Measurements from ENCODE around the gene BRD1. TPM values are rescaled to one million over a fixed set of nuclear protein-coding genes. Genes with fewer than 3 reads are reported as not detected.

BRD1 gene
- total and polyA plus RNA-seq, 9 of the 15 experiments (the other 6 are each of a cell fraction or from before 2014, with no cell fraction given) = 0.42 to 17.6 (median 5.5) TPM

DNA sequence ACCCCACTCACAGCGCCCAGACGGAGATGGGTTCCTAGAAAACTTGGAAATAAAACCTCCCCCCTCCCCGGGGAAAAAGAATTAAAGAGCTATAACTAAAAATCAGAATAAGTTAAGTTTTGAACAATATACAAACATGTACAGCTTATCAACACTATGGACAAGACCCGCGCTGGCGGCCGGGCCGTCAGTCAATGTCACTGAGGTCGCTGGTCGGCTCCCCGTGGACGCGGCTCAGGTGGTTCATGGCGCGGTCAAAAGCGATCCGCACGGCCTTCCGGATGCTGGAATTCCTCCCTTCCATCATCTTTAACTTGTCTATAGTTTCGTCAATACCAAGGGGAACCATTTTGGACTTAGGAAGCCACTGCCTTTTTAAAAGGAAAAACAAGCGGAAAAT, 53.6 kb downstream of the BRD1 start (continued):
- TF ChIP-seq, protein P1, sequence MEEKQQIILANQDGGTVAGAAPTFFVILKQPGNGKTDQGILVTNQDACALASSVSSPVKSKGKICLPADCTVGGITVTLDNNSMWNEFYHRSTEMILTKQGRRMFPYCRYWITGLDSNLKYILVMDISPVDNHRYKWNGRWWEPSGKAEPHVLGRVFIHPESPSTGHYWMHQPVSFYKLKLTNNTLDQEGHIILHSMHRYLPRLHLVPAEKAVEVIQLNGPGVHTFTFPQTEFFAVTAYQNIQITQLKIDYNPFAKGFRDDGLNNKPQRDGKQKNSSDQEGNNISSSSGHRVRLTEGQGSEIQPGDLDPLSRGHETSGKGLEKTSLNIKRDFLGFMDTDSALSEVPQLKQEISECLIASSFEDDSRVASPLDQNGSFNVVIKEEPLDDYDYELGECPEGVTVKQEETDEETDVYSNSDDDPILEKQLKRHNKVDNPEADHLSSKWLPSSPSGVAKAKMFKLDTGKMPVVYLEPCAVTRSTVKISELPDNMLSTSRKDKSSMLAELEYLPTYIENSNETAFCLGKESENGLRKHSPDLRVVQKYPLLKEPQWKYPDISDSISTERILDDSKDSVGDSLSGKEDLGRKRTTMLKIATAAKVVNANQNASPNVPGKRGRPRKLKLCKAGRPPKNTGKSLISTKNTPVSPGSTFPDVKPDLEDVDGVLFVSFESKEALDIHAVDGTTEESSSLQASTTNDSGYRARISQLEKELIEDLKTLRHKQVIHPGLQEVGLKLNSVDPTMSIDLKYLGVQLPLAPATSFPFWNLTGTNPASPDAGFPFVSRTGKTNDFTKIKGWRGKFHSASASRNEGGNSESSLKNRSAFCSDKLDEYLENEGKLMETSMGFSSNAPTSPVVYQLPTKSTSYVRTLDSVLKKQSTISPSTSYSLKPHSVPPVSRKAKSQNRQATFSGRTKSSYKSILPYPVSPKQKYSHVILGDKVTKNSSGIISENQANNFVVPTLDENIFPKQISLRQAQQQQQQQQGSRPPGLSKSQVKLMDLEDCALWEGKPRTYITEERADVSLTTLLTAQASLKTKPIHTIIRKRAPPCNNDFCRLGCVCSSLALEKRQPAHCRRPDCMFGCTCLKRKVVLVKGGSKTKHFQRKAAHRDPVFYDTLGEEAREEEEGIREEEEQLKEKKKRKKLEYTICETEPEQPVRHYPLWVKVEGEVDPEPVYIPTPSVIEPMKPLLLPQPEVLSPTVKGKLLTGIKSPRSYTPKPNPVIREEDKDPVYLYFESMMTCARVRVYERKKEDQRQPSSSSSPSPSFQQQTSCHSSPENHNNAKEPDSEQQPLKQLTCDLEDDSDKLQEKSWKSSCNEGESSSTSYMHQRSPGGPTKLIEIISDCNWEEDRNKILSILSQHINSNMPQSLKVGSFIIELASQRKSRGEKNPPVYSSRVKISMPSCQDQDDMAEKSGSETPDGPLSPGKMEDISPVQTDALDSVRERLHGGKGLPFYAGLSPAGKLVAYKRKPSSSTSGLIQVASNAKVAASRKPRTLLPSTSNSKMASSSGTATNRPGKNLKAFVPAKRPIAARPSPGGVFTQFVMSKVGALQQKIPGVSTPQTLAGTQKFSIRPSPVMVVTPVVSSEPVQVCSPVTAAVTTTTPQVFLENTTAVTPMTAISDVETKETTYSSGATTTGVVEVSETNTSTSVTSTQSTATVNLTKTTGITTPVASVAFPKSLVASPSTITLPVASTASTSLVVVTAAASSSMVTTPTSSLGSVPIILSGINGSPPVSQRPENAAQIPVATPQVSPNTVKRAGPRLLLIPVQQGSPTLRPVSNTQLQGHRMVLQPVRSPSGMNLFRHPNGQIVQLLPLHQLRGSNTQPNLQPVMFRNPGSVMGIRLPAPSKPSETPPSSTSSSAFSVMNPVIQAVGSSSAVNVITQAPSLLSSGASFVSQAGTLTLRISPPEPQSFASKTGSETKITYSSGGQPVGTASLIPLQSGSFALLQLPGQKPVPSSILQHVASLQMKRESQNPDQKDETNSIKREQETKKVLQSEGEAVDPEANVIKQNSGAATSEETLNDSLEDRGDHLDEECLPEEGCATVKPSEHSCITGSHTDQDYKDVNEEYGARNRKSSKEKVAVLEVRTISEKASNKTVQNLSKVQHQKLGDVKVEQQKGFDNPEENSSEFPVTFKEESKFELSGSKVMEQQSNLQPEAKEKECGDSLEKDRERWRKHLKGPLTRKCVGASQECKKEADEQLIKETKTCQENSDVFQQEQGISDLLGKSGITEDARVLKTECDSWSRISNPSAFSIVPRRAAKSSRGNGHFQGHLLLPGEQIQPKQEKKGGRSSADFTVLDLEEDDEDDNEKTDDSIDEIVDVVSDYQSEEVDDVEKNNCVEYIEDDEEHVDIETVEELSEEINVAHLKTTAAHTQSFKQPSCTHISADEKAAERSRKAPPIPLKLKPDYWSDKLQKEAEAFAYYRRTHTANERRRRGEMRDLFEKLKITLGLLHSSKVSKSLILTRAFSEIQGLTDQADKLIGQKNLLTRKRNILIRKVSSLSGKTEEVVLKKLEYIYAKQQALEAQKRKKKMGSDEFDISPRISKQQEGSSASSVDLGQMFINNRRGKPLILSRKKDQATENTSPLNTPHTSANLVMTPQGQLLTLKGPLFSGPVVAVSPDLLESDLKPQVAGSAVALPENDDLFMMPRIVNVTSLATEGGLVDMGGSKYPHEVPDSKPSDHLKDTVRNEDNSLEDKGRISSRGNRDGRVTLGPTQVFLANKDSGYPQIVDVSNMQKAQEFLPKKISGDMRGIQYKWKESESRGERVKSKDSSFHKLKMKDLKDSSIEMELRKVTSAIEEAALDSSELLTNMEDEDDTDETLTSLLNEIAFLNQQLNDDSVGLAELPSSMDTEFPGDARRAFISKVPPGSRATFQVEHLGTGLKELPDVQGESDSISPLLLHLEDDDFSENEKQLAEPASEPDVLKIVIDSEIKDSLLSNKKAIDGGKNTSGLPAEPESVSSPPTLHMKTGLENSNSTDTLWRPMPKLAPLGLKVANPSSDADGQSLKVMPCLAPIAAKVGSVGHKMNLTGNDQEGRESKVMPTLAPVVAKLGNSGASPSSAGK (IDR thresholded peaks at IDR 0.05) = no peak
- TF ChIP-seq ZC3H4 (CRISPR knock-in tag; IDR thresholded peaks at IDR 0.05; ENCODE audit: borderline replicate concordance) (no peak), ZKSCAN1 (IDR thresholded peaks at IDR 0.05; ENCODE audit: low read depth, low read length) (no peak), DMBX1 (CRISPR knock-in tag; IDR thresholded peaks at IDR 0.05; ENCODE audit: borderline replicate concordance) (no peak), SRSF1 (IDR thresholded peaks at IDR 0.05; ENCODE audit: low read depth, low read length) (no peak), ZNF184 (CRISPR knock-in tag; IDR thresholded peaks at IDR 0.05) (no peak), ZEB2 (IDR thresholded peaks at IDR 0.05) (no peak)
- TF ChIP-seq, protein P2, sequence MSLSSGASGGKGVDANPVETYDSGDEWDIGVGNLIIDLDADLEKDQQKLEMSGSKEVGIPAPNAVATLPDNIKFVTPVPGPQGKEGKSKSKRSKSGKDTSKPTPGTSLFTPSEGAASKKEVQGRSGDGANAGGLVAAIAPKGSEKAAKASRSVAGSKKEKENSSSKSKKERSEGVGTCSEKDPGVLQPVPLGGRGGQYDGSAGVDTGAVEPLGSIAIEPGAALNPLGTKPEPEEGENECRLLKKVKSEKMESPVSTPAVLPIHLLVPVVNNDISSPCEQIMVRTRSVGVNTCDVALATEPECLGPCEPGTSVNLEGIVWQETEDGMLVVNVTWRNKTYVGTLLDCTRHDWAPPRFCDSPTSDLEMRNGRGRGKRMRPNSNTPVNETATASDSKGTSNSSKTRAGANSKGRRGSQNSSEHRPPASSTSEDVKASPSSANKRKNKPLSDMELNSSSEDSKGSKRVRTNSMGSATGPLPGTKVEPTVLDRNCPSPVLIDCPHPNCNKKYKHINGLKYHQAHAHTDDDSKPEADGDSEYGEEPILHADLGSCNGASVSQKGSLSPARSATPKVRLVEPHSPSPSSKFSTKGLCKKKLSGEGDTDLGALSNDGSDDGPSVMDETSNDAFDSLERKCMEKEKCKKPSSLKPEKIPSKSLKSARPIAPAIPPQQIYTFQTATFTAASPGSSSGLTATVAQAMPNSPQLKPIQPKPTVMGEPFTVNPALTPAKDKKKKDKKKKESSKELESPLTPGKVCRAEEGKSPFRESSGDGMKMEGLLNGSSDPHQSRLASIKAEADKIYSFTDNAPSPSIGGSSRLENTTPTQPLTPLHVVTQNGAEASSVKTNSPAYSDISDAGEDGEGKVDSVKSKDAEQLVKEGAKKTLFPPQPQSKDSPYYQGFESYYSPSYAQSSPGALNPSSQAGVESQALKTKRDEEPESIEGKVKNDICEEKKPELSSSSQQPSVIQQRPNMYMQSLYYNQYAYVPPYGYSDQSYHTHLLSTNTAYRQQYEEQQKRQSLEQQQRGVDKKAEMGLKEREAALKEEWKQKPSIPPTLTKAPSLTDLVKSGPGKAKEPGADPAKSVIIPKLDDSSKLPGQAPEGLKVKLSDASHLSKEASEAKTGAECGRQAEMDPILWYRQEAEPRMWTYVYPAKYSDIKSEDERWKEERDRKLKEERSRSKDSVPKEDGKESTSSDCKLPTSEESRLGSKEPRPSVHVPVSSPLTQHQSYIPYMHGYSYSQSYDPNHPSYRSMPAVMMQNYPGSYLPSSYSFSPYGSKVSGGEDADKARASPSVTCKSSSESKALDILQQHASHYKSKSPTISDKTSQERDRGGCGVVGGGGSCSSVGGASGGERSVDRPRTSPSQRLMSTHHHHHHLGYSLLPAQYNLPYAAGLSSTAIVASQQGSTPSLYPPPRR (CRISPR knock-in tag; IDR thresholded peaks at IDR 0.05; ENCODE audit: borderline replicate concordance) = no peak
- TF ChIP-seq, protein P3, sequence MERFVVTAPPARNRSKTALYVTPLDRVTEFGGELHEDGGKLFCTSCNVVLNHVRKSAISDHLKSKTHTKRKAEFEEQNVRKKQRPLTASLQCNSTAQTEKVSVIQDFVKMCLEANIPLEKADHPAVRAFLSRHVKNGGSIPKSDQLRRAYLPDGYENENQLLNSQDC (CRISPR knock-in tag; IDR thresholded peaks at IDR 0.05) = no peak

Data from K562 (cell line).